ENCODE measurements around the gene RAD21L1. TPM values are rescaled to one million over a fixed set of nuclear protein-coding genes. Genes with fewer than 3 reads are reported as not detected.

The RAD21L1 gene
- total RNA-seq, 2 donors from 2014 or later, result 1.4 TPM; not detected in 1

DNA sequence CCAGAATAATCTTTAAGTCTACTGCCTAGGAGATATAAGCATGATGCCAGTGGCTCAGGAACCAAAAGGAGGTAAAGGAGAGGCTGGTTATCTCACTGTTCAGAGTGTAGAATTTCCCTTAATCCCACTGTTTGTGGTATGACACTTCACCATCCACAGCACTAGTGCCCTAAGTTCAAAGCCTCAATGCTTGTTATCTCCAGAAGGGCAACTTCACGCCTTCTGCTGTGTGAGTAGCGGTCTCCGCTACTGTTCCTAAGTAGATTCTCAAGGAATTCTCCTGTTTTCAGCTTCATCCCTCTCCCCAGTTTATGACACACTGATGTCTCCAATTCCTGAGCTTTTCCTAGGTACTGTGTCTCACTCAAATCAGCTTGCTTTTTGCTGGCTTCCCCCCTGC is 26.6 kb downstream of the RAD21L1 start:
- WGBS, 2 experiments (ENCODE audit: insufficient coverage in 1 of 2, insufficient read length in 1 of 2), result 68 to 72% methylated on average over 3 of the region's 3 CpGs
- no peaks in the 10 kb centered on the region for H3K9me3 Mint-ChIP-seq
- no peak overlapping the region for H3K9ac ChIP-seq (ENCODE audit: extremely low read depth, low read length, poor library complexity, severe bottlenecking)

DNA sequence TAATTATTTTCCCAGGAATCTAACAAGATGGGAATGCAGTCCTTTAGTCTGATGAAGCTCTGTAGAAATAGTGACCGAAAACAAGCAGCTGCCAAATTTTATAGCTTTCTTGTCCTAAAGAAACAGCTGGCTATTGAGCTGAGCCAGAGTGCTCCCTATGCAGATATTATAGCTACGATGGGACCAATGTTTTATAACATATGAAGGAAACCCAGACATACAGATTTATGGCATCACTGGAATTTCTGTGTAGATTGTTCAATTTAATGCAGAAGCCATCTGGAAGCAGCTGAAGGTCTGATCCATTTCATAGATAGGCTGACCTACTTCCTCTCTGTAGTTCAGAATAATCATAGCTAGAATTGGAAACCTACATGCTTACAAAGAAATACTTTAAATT is 28.4 kb downstream of the RAD21L1 start:
- Histone ChIP-seq H3K4me3 (ENCODE audit: low read length) (no peak overlapping the region), H3K27me3 (ENCODE audit: control insufficient read depth, insufficient read depth, low read length, poor library complexity, severe bottlenecking) (no peaks in the 10 kb centered on the region)
- 85 to 90% methylated on average over 2 of the region's 2 CpGs for WGBS, 2 experiments (ENCODE audit: insufficient coverage in 1 of 2, insufficient read length in 1 of 2)

More for the DNA sequence above, 26.6 kb downstream of the RAD21L1 start:
- H3K4me3 Mint-ChIP-seq, result no peak overlapping the region
- Histone ChIP-seq H3K27me3 (ENCODE audit: control insufficient read depth, insufficient read depth, low read length, poor library complexity, severe bottlenecking) (no peaks in the 10 kb centered on the region), H3K4me3 (ENCODE audit: low read length) (no peak overlapping the region), H3K9me3 (ENCODE audit: control insufficient read depth, low read length) (peaks cover 8% of the 10 kb centered on the region), H3K27ac (ENCODE audit: low read depth, low read length) (no peak overlapping the region), H3K4me1 (ENCODE audit: control insufficient read depth, insufficient read depth, low read length) (no peaks in the 10 kb centered on the region), H3K36me3 (ENCODE audit: control insufficient read depth, insufficient read depth, low read length) (no peaks in the 10 kb centered on the region)
- H3K27me3 Mint-ChIP-seq (ENCODE audit: insufficient read depth), result peaks cover 30% of the 10 kb centered on the region
- no peak overlapping the region for H3K27ac Mint-ChIP-seq
- DNase-seq, result no peak
- H3K36me3 Mint-ChIP-seq (ENCODE audit: low read depth), result no peaks in the 10 kb centered on the region
- H3K4me1 Mint-ChIP-seq, result no peaks in the 10 kb centered on the region
- TF ChIP-seq CTCF (conservative IDR thresholded peaks at IDR 0.05), result no peak

DNA sequence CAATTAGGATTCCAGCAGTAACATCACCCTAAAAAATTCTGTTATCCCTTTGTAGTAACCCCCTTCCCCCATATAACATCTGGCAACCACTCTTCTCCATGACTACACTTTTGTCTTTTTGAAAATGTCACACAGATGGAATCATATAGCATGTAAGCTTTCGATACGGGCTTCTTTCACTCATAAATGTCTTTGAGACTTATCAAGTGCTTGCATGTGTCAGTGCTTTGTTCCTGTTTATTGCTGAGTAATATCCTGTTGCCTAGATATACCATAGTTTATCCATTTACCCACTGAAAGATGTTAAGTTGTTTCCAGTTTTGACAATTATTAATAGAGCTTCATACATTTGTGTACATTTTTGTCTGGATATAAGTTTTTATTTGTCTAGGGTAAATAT is 29.8 kb downstream of the RAD21L1 start:
- Mint-ChIP-seq H3K4me3 (no peak overlapping the region), H3K9me3 (no peaks in the 10 kb centered on the region), H3K4me1 (no peaks in the 10 kb centered on the region), H3K36me3 (ENCODE audit: low read depth) (no peaks in the 10 kb centered on the region), H3K27ac (no peak overlapping the region), H3K27me3 (ENCODE audit: insufficient read depth) (peaks cover 30% of the 10 kb centered on the region)
- no peaks in the 10 kb centered on the region for H3K27me3 ChIP-seq (ENCODE audit: control insufficient read depth, insufficient read depth, low read length, poor library complexity, severe bottlenecking)
- TF ChIP-seq CTCF (conservative IDR thresholded peaks at IDR 0.05), result no peak
- no peak overlapping the region for H3K27ac ChIP-seq (ENCODE audit: low read depth, low read length)
- no peak for DNase-seq
- peaks cover 8% of the 10 kb centered on the region for H3K9me3 ChIP-seq (ENCODE audit: control insufficient read depth, low read length)
- H3K36me3 ChIP-seq (ENCODE audit: control insufficient read depth, insufficient read depth, low read length), result no peaks in the 10 kb centered on the region
- no peak overlapping the region for H3K4me3 ChIP-seq (ENCODE audit: low read length)
- no peak overlapping the region for H3K9ac ChIP-seq (ENCODE audit: extremely low read depth, low read length, poor library complexity, severe bottlenecking)
- no peaks in the 10 kb centered on the region for H3K4me1 ChIP-seq (ENCODE audit: control insufficient read depth, insufficient read depth, low read length)
- WGBS, 2 experiments (ENCODE audit: insufficient coverage in 1 of 2, insufficient read length in 1 of 2), result 90 to 100% methylated on average over 2 of the region's 2 CpGs

More for the DNA sequence above, 28.4 kb downstream of the RAD21L1 start:
- H3K4me1 Mint-ChIP-seq, result no peaks in the 10 kb centered on the region
- H3K4me1 ChIP-seq (ENCODE audit: control insufficient read depth, insufficient read depth, low read length), result no peaks in the 10 kb centered on the region
- no peak overlapping the region for H3K4me3 Mint-ChIP-seq
- no peaks in the 10 kb centered on the region for H3K36me3 Mint-ChIP-seq (ENCODE audit: low read depth)
- peaks cover 8% of the 10 kb centered on the region for H3K9me3 ChIP-seq (ENCODE audit: control insufficient read depth, low read length)
- no peak overlapping the region for H3K27ac Mint-ChIP-seq
- no peaks in the 10 kb centered on the region for H3K9me3 Mint-ChIP-seq
- no peak overlapping the region for H3K27ac ChIP-seq (ENCODE audit: low read depth, low read length)
- TF ChIP-seq CTCF (conservative IDR thresholded peaks at IDR 0.05), result no peak
- no peak overlapping the region for H3K9ac ChIP-seq (ENCODE audit: extremely low read depth, low read length, poor library complexity, severe bottlenecking)
- no peaks in the 10 kb centered on the region for H3K36me3 ChIP-seq (ENCODE audit: control insufficient read depth, insufficient read depth, low read length)
- no peak for DNase-seq
- peaks cover 30% of the 10 kb centered on the region for H3K27me3 Mint-ChIP-seq (ENCODE audit: insufficient read depth)

Data from endodermal cell (in vitro differentiated cells).